ENCODE results near the gene BARX2.

DNA sequence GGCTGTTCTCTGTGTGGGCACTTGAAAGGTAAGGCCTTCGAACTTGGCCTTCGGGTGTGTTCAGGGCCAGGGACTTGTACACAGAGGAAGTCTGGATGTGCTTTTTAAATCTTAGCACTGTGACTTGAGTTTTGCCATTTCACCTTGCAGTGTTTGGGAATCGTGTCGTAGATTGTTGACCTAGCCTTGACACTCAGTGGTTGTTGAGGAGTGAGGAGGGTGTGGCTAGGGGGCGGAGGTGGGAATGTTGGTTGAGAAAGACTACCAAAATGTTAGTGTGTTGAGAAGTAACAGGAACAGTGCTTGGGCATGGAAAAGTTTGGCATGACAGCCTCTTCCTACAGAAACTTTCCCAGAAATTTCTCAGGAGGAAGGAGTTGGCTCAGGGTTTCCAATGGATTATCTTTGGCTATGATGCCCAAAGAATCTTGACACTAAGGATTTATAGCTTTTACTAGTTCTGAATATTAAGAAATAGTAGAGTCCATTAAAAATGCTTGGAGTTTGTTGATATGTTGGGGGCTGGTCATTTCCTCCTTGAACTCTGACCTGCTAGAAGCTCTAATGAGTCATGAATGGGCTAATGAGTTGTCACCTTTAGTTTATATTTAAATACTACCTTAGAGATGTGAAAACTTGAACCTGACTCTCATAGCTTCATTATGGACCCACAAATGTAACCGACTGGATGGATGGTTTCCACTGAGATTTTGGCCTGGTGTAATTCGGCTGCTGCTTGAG lies 40.6 kb downstream of the BARX2 start:
- TF ChIP-seq, protein P1, sequence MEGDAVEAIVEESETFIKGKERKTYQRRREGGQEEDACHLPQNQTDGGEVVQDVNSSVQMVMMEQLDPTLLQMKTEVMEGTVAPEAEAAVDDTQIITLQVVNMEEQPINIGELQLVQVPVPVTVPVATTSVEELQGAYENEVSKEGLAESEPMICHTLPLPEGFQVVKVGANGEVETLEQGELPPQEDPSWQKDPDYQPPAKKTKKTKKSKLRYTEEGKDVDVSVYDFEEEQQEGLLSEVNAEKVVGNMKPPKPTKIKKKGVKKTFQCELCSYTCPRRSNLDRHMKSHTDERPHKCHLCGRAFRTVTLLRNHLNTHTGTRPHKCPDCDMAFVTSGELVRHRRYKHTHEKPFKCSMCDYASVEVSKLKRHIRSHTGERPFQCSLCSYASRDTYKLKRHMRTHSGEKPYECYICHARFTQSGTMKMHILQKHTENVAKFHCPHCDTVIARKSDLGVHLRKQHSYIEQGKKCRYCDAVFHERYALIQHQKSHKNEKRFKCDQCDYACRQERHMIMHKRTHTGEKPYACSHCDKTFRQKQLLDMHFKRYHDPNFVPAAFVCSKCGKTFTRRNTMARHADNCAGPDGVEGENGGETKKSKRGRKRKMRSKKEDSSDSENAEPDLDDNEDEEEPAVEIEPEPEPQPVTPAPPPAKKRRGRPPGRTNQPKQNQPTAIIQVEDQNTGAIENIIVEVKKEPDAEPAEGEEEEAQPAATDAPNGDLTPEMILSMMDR (IDR thresholded peaks at IDR 0.05), result no peak
- TF ChIP-seq POLR2AphosphoS5 (IDR thresholded peaks at IDR 0.05), result no peak
- TF ChIP-seq EP300 (IDR thresholded peaks at IDR 0.05), result no peak
- TF ChIP-seq POLR2A (IDR thresholded peaks at IDR 0.05), result no peak
